ENCODE measurements around the gene ATXN1. TPM values are rescaled to one million over a fixed set of nuclear protein-coding genes. Genes with fewer than 3 reads are reported as not detected.

ATXN1 gene
- total and polyA plus RNA-seq, 2 of the 13 experiments (the other 11 are each of a cell fraction or from before 2014, with no cell fraction given) = 20.7 to 39.5 TPM

DNA sequence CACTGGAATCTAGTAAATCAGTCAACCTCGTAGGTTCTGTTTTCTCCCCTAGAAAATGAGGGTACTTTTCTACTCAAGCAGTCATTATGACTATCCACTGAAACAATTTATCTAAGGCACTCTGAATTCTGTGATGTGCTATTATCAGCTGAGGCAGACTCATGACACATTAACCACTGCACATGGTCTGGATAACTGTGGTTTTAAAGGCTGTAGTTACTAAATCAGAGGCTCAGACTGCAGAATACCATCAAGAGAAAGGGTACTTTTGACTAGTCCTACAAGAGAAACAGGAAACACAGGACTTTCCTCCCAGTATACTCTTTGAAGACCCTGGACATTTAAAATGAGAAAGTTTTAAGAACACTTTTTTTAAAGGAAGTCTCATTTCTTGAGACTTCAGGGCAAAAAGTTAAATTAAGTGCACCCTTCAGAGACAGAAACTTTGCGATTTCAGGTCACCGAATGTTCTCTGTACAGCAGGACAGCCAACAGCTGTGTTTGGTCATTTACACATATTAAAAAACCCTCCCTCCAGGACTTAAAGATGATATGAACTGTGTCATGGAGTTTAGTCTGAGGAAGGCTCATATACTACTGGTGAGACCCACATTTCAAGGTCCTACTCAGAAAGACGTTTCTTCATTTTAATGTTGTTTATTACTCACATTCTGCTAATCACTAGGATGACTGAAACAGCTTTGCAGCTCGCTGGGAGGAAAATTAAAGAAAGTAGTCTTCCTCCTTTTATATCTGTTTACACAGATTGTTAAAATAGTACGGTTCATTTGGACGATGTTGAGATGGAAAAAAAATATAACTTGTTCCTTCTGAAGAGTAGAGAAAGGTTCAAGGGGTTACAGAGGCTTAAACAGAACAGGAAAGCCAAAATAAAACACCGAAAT is 19.9 kb downstream of the ATXN1 start:
- Histone ChIP-seq H3K79me2 (ENCODE audit: insufficient read depth, low read length) (peaks cover 73% of the 10 kb centered on the region), H3K9ac (ENCODE audit: insufficient read depth, low read depth, low read length) (no peak overlapping the region), H3K9me3 (ENCODE audit: low read length) (no peaks in the 10 kb centered on the region), H4K20me1 (ENCODE audit: insufficient read depth, low read length) (peaks cover 7% of the 10 kb centered on the region; the same call in 1 of the 2 replicates), H3K36me3 (replicated peaks in 1 of 2; ENCODE audit: control insufficient read depth in 1 of 2, insufficient read depth in 2 of 2, low read length in 2 of 2) (peaks cover 13 to 52% of the 10 kb centered on the region in 2 experiments), H3K4me2 (ENCODE audit: low read depth, low read length) (no peak overlapping the region), H2AFZ (ENCODE audit: low read length) (no peak overlapping the region), H3K27me3 (ENCODE audit: control insufficient read depth in 1 of 2, insufficient read depth in 2 of 2, low read length in 2 of 2) (no peaks in the 10 kb centered on the region), H3K27ac (ENCODE audit: extremely low read length, insufficient read depth, low read length) (no peak overlapping the region), H3K4me3 (replicated peaks in 1 of 3; ENCODE audit: insufficient read depth in 1 of 3, low read depth in 2 of 3, low read length in 3 of 3) (no peak overlapping the region), H3K4me1 (ENCODE audit: insufficient read depth, low read length) (peaks cover 62% of the 10 kb centered on the region)
- intact Hi-C loops (cut with micrococcal nuclease; ENCODE audit: unreplicated experiment) = no loop called here
- POLR2A ChIA-PET = interaction anchor here (3.3 kb wide), 1 partner anchor 12 kb away, joined by 11 read pairs; no protein-coding TSS in a partner anchor
- no TSS peak for BruUV-seq (replicated peaks)
- DNase-seq (ENCODE audit: low spot score) (no peak), FAIRE-seq (no peak), ATAC-seq (no peak)
- in situ Hi-C loops (cut with HindIII; ENCODE audit: extremely low pct_ligation_motif_present, low pct_unique_long_range_greater_than_20kb) = no loop called here
- CTCF ChIA-PET (ENCODE audit: low intra/inter-chr PET ratio, low total read pairs) = no interaction called here
- 95% methylated on average over 8 of the region's 8 CpGs for WGBS (ENCODE audit: low lambda C conversion rate)
- no peak for TF ChIP-seq ZXDC (CRISPR knock-in tag; IDR thresholded peaks at IDR 0.05)
- TF ChIP-seq CEBPB (IDR thresholded peaks at IDR 0.05; ENCODE audit: borderline replicate concordance, low read depth, low read length) = no peak
- no peak for TF ChIP-seq MXD4 (CRISPR knock-in tag; IDR thresholded peaks at IDR 0.05)
- TF ChIP-seq, protein P1, sequence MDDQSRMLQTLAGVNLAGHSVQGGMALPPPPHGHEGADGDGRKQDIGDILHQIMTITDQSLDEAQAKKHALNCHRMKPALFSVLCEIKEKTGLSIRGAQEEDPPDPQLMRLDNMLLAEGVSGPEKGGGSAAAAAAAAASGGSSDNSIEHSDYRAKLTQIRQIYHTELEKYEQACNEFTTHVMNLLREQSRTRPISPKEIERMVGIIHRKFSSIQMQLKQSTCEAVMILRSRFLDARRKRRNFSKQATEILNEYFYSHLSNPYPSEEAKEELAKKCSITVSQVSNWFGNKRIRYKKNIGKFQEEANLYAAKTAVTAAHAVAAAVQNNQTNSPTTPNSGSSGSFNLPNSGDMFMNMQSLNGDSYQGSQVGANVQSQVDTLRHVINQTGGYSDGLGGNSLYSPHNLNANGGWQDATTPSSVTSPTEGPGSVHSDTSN (CRISPR knock-in tag; IDR thresholded peaks at IDR 0.05; ENCODE audit: borderline replicate concordance) = no peak
- TF ChIP-seq ETV6 (CRISPR knock-in tag; conservative IDR thresholded peaks at IDR 0.05) = no peak
- TF ChIP-seq, protein P2, sequence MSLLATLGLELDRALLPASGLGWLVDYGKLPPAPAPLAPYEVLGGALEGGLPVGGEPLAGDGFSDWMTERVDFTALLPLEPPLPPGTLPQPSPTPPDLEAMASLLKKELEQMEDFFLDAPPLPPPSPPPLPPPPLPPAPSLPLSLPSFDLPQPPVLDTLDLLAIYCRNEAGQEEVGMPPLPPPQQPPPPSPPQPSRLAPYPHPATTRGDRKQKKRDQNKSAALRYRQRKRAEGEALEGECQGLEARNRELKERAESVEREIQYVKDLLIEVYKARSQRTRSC (CRISPR knock-in tag; IDR thresholded peaks at IDR 0.05; ENCODE audit: low read depth) = no peak
- TF ChIP-seq POLR2A (IDR thresholded peaks at IDR 0.05; ENCODE audit: insufficient read depth in 1 of 2, low read depth in 2 of 2, low read length in 2 of 2) = no peak
- no peak for TF ChIP-seq ZNF484 (CRISPR knock-in tag; IDR thresholded peaks at IDR 0.05; ENCODE audit: borderline replicate concordance, low read depth)
- no peak for TF ChIP-seq ZNF580 (CRISPR knock-in tag; IDR thresholded peaks at IDR 0.05; ENCODE audit: borderline replicate concordance, low read depth)
- no peak for TF ChIP-seq ATF7 (IDR thresholded peaks at IDR 0.05)
- no peak for TF ChIP-seq ATF7 (CRISPR knock-in tag; IDR thresholded peaks at IDR 0.05)
